ENCODE data around the gene PRTG.

GRCh38 chr15:55615445-55615844 lies 127.5 kb downstream of the PRTG start:
- no peak for TF ChIP-seq POLR2A (IDR thresholded peaks at IDR 0.05; ENCODE audit: low read depth, low read length)
- TF ChIP-seq, protein P1, sequence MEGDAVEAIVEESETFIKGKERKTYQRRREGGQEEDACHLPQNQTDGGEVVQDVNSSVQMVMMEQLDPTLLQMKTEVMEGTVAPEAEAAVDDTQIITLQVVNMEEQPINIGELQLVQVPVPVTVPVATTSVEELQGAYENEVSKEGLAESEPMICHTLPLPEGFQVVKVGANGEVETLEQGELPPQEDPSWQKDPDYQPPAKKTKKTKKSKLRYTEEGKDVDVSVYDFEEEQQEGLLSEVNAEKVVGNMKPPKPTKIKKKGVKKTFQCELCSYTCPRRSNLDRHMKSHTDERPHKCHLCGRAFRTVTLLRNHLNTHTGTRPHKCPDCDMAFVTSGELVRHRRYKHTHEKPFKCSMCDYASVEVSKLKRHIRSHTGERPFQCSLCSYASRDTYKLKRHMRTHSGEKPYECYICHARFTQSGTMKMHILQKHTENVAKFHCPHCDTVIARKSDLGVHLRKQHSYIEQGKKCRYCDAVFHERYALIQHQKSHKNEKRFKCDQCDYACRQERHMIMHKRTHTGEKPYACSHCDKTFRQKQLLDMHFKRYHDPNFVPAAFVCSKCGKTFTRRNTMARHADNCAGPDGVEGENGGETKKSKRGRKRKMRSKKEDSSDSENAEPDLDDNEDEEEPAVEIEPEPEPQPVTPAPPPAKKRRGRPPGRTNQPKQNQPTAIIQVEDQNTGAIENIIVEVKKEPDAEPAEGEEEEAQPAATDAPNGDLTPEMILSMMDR (IDR thresholded peaks at IDR 0.05; ENCODE audit: extremely low read depth in 1 of 2, insufficient read depth in 1 of 2, low read depth in 1 of 2, low read length in 2 of 2) = no peak
- TF ChIP-seq EZH2 (IDR thresholded peaks at IDR 0.05; ENCODE audit: borderline replicate concordance, low read depth, low read length, severe bottlenecking) = no peak
- no peak for TF ChIP-seq POLR2AphosphoS5 (IDR thresholded peaks at IDR 0.05; ENCODE audit: insufficient read depth, low read depth, low read length)
- TF ChIP-seq, protein P2, sequence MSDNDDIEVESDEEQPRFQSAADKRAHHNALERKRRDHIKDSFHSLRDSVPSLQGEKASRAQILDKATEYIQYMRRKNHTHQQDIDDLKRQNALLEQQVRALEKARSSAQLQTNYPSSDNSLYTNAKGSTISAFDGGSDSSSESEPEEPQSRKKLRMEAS (IDR thresholded peaks at IDR 0.05; ENCODE audit: insufficient read depth, insufficient read length) = no peak
- TF ChIP-seq MYC (IDR thresholded peaks at IDR 0.05; ENCODE audit: low read depth, low read length) = no peak

Measured in endothelial cell of umbilical vein (primary cell).